HepG2 (cell line): ENCODE measurements around the gene IRF2. TPM values are rescaled to one million over a fixed set of nuclear protein-coding genes. Genes with fewer than 3 reads are reported as not detected.
"Not testable (repeated sequence)": the region's sequence is repeated elsewhere in the genome, so short reads cannot be mapped to it uniquely, and the experiment has no call there.

ENCODE experiments used
- ATAC-seq: fragments of 200-7000 bp; cut with Tn5 transposase; 3 replicates; pipeline ENCODE4 v1.9.1; 2020; ENCODE audit warnings: mild to moderate bottlenecking, moderate library complexity
- BruUV-seq: library from RNA; stranded (reverse); fragments of 400-500 nt; replicated peaks from 2 replicates; lab custom pipeline; 2021; lab: Mats Ljungman, UMichigan
- CTCF ChIA-PET: fragments of 300-600 bp; formaldehyde crosslinking; extraction: SDS; loops from one replicate; lab custom pipeline; 2021; ENCODE audit warnings: low total read pairs, inconsistent platforms, low intra/inter-chr PET ratio; lab: Yijun Ruan, JAX
- POLR2A ChIA-PET: fragments of 350-600 bp; sonication (Branson Sonifier 250); formaldehyde crosslinking; loops from one replicate; lab custom pipeline; 2020; ENCODE audit warnings: antibody characterized with exemption, inconsistent platforms; lab: Yijun Ruan, JAX
- DNase-seq: peaks from one replicate; pipeline ENCODE4 v3.0.0-alpha.2; 2015; ENCODE audit warnings: low spot score
- FAIRE-seq: peaks from 3 replicates; lab custom pipeline; 2011; peaks lifted over from hg19 to GRCh38; lab: Jason Lieb, UNC
- H2AFZ ChIP-seq: one replicate; pipeline ENCODE4 v1.6.1; 2011; ENCODE audit warnings: low read length, inconsistent platforms
- H3K27ac ChIP-seq: fragments of 300-600 bp; 3 replicates; pipeline ENCODE4 v1.8.0; 2011; ENCODE audit warnings: mixed run types, mild to moderate bottlenecking, mixed read lengths, low read length, inconsistent platforms; ENCODE audit not compliant: insufficient read depth; ENCODE audit errors: extremely low read length
- H3K27me3 ChIP-seq, 2 experiments: fragments of 200-600 bp in 1 of 2; 2 replicates in 1 of 2; 3 replicates in 1 of 2; pipeline versions ENCODE4 v1.6.0 to v1.8.0; 2011; ENCODE audit warnings: low read length in 2 of 2, mild to moderate bottlenecking in 2 of 2, moderate library complexity in 2 of 2, inconsistent platforms in 1 of 2; ENCODE audit not compliant: insufficient read depth in 2 of 2, control insufficient read depth in 1 of 2
- H3K36me3 ChIP-seq, 2 experiments: fragments of 200-600 bp in 1 of 2; replicated peaks in 1 of 2; 2 replicates in 1 of 2; 3 replicates in 1 of 2; pipeline versions ENCODE4 v1.5.1 to v1.8.0; 2011; ENCODE audit warnings: low read length in 2 of 2, inconsistent platforms in 1 of 2; ENCODE audit not compliant: insufficient read depth in 2 of 2, control insufficient read depth in 1 of 2
- H3K4me1 ChIP-seq: 2 replicates; pipeline ENCODE4 v1.5.1; 2012; ENCODE audit warnings: low read length, inconsistent platforms; ENCODE audit not compliant: insufficient read depth
- H3K4me2 ChIP-seq: 2 replicates; pipeline ENCODE4 v1.6.0; 2011; ENCODE audit warnings: low read depth, low read length, inconsistent platforms
- H3K4me3 ChIP-seq, 3 experiments: fragments of 200-600 bp in 1 of 3; sonication (generic), shearing (Covaris generic) in 1 of 3; replicated peaks in 1 of 3; 2 replicates each; pipeline ENCODE4 v1.5.1; 2011 to 2016; ENCODE audit warnings: low read length in 3 of 3, inconsistent platforms in 2 of 3, low read depth in 2 of 3, mild to moderate bottlenecking in 2 of 3, control low read depth in 1 of 3, mixed read lengths in 1 of 3; ENCODE audit not compliant: insufficient read depth in 1 of 3
- H3K79me2 ChIP-seq: one replicate; pipeline ENCODE4 v1.6.1; 2011; ENCODE audit warnings: low read length, inconsistent platforms; ENCODE audit not compliant: insufficient read depth
- H3K9ac ChIP-seq: 2 replicates; pipeline ENCODE4 v1.6.0; 2011; ENCODE audit warnings: mild to moderate bottlenecking, low read depth, low read length, inconsistent platforms; ENCODE audit not compliant: insufficient read depth
- H3K9me3 ChIP-seq: 2 replicates; pipeline ENCODE4 v1.5.1; 2012; ENCODE audit warnings: mild to moderate bottlenecking, low read length
- H4K20me1 ChIP-seq: 2 replicates; pipeline ENCODE4 v1.6.0; 2011; ENCODE audit warnings: inconsistent platforms, mild to moderate bottlenecking, low read length, moderate library complexity; ENCODE audit not compliant: insufficient read depth
- MAFK ChIP-seq, 2 experiments: IDR thresholded peaks in 1 of 2; conservative IDR thresholded peaks in 1 of 2; 2 replicates each; pipeline ENCODE4 v1.6.1; 2011; ENCODE audit warnings: improper control_type of control experiment in 2 of 2, low read length in 2 of 2
- ZNF580 ChIP-seq: IDR thresholded peaks from 2 replicates; pipeline ENCODE4 v1.6.1; 2016; ENCODE audit warnings: low read depth, borderline replicate concordance
- WGBS: methylation state at CpG from one replicate; pipeline ENCODE4 v1.1.6; 2017; ENCODE audit warnings: low lambda C conversion rate; 5-methylcytosine and 5-hydroxymethylcytosine counted together
- in situ Hi-C: cut with HindIII; loops from 2 replicates; pipeline ENCODE4 v1.10.0; 2017; ENCODE audit warnings: low pct_unique_long_range_greater_than_20kb; ENCODE audit not compliant: extremely low pct_ligation_motif_present
- intact Hi-C: fragments of 100-400 bp; cut with micrococcal nuclease; formaldehyde crosslinking; loops from one replicate; pipeline ENCODE4 v1.10.0; 2022; ENCODE audit not compliant: unreplicated experiment
- polyA plus RNA-seq, 8 experiments: library from polyadenylated mRNA; depleted of rRNA in 3 of 8; stranded (reverse) in 7 of 8; unstranded in 1 of 8; fragments of >200 nt; fragmentation: Illumina TruSeq in 4 of 8; extraction: Trizol in 4 of 8; gene quantifications; 2 replicates each; pipeline versions ENCODE4 v1.2.1 to v1.2.3, GENCODE V29; 2011 to 2016; ENCODE audit warnings: low read depth in 4 of 8, missing spikeins in 1 of 8, mixed read lengths in 1 of 8; ENCODE audit not compliant: insufficient read depth in 1 of 8
- total RNA-seq, 5 experiments: library from RNA; depleted of rRNA; stranded (reverse); fragments of >200 nt; fragmentation: Illumina TruSeq; extraction: Trizol; gene quantifications; 2 replicates each; pipeline ENCODE4 v1.2.3, GENCODE V29; 2016; ENCODE audit warnings: low read depth in 1 of 5

IRF2 gene
- total and polyA plus RNA-seq, 2 of the 13 experiments (the other 11 are each of a cell fraction or from before 2014, with no cell fraction given): 15.5 to 28.8 TPM

GRCh38 chr4:184380707-184381106, 93.6 kb downstream of the IRF2 start:
- in situ Hi-C loops: no loop called here
- H3K4me3 ChIP-seq: no peak overlapping the region
- H4K20me1 ChIP-seq: no peaks in the 10 kb centered on the region
- H3K27ac ChIP-seq: no peak overlapping the region
- H3K79me2 ChIP-seq: no peaks in the 10 kb centered on the region
- TF ChIP-seq MAFK (conservative IDR thresholded peaks at IDR 0.05 in 1 of 2, IDR thresholded peaks at IDR 0.05 in 1 of 2; ENCODE audit: low read length in 2 of 2): peak in 1 of 2 experiments; percentile 29; a peak in 1 of 4 replicates
- TF ChIP-seq ZNF580 (CRISPR knock-in tag): no peak
- FAIRE-seq: no peak
- H3K36me3 ChIP-seq: no peaks in the 10 kb centered on the region
- H2AFZ ChIP-seq: no peak overlapping the region
- BruUV-seq: no TSS peak
- no peak for DNase-seq
- ChIA-PET CTCF (no interaction called here), POLR2A (no interaction called here)
- WGBS: 77% methylated on average over 4 of the region's 4 CpGs
- H3K9me3 ChIP-seq: no peaks in the 10 kb centered on the region; the same call in 1 of the 2 replicates
- H3K4me1 ChIP-seq: peaks cover 44% of the 10 kb centered on the region
- H3K27me3 ChIP-seq: no peaks in the 10 kb centered on the region
- no peak overlapping the region for H3K9ac ChIP-seq
- intact Hi-C loops: no loop called here
- ATAC-seq: no peak
- no peak overlapping the region for H3K4me2 ChIP-seq

GRCh38 chr4:184380214-184380613, 94.1 kb downstream of the IRF2 start:
- not testable (repeated sequence) for FAIRE-seq

More at GRCh38 chr4:184380214-184380613, 94.1 kb downstream of the IRF2 start:
- ATAC-seq, DNase-seq, CTCF ChIA-PET, H3K27ac ChIP-seq, H3K4me3 ChIP-seq, H3K79me2 ChIP-seq, intact Hi-C loops, H3K36me3 ChIP-seq, POLR2A ChIA-PET, H3K9ac ChIP-seq, in situ Hi-C loops, H4K20me1 ChIP-seq, H3K4me2 ChIP-seq, BruUV-seq, H2AFZ ChIP-seq, H3K27me3 ChIP-seq, H3K9me3 ChIP-seq: not testable (repeated sequence)
- 97% methylated on average over 5 of the region's 5 CpGs for WGBS
- peaks cover 39% of the 10 kb centered on the region for H3K4me1 ChIP-seq
